Subcutaneous abdominal adipose tissue (tissue), 5 donors: ENCODE measurements around the gene ERI3.

Experiments
- H3K27ac ChIP-seq: one replicate; pipeline ENCODE4 v1.7.0; 2013; ENCODE audit warnings: low read depth, mild to moderate bottlenecking, inconsistent platforms, low read length, moderate library complexity
- H3K27me3 ChIP-seq, 5 donors: one replicate each; pipeline ENCODE4 v1.7.0; 2013; ENCODE audit warnings: low read length in 5 of 5, inconsistent platforms in 1 of 5; ENCODE audit not compliant: control insufficient read depth in 5 of 5, insufficient read depth in 4 of 5
- H3K36me3 ChIP-seq, 5 donors: one replicate each; pipeline ENCODE4 v1.7.0; 2013; ENCODE audit warnings: low read length in 5 of 5; ENCODE audit not compliant: control insufficient read depth in 5 of 5, insufficient read depth in 5 of 5
- H3K4me1 ChIP-seq, 5 donors: one replicate each; pipeline ENCODE4 v1.7.0; 2013; ENCODE audit warnings: low read length in 5 of 5, mild to moderate bottlenecking in 3 of 5, moderate library complexity in 1 of 5; ENCODE audit not compliant: control insufficient read depth in 5 of 5, insufficient read depth in 5 of 5
- H3K4me3 ChIP-seq, 5 donors: one replicate each; pipeline ENCODE4 v1.7.0; 2013; ENCODE audit warnings: low read length in 5 of 5, low read depth in 1 of 5
- H3K9ac ChIP-seq, 5 donors: one replicate each; pipeline ENCODE4 v1.7.0; 2013; ENCODE audit warnings: low read length in 5 of 5, mild to moderate bottlenecking in 4 of 5, moderate library complexity in 3 of 5
- H3K9me3 ChIP-seq, 5 donors: one replicate each; pipeline ENCODE4 v1.7.0; 2013; ENCODE audit warnings: low read length in 5 of 5; ENCODE audit not compliant: control insufficient read depth in 5 of 5
- donor health status: healthy.
- donor health status: healthy.
- donor health status: healthy.
- donor health status: healthy.
- donor health status: healthy.

The ERI3 gene

GRCh38 chr1:44242746-44243145 is 112.3 kb downstream of the ERI3 start:
- Histone ChIP-seq H3K9me3 (no peaks in the 10 kb centered on the region), H3K27me3 (no peaks in the 10 kb centered on the region), H3K4me1 (peaks cover 5 to 36% (median 31%) of the 10 kb centered on the region in 5 donors), H3K27ac (no peak overlapping the region), H3K9ac (no peak overlapping the region), H3K4me3 (no peak overlapping the region), H3K36me3 (peaks cover 0 to 45% (median 20%) of the 10 kb centered on the region in 5 donors)

GRCh38 chr1:44240802-44241671 is 114.0 kb downstream of the ERI3 start:
- no peaks in the 10 kb centered on the region for H3K9me3 ChIP-seq
- peaks cover 0 to 31% (median 13%) of the 10 kb centered on the region in 5 donors for H3K36me3 ChIP-seq
- H3K27ac ChIP-seq = peak overlapping the region; percentile 61
- H3K9ac ChIP-seq = peak overlapping the region in 2 of 5 donors; percentile 8 to 61
- H3K27me3 ChIP-seq = no peaks in the 10 kb centered on the region
- H3K4me3 ChIP-seq = no peak overlapping the region
- H3K4me1 ChIP-seq = peaks cover 5 to 38% (median 31%) of the 10 kb centered on the region in 5 donors

GRCh38 chr1:44239961-44240371 is 115.1 kb downstream of the ERI3 start:
- H3K4me3 ChIP-seq = no peak overlapping the region
- H3K36me3 ChIP-seq = peaks cover 0 to 31% (median 13%) of the 10 kb centered on the region in 5 donors
- no peaks in the 10 kb centered on the region for H3K9me3 ChIP-seq
- peak overlapping the region in 2 of 5 donors; percentile 61 to 66 for H3K9ac ChIP-seq
- H3K4me1 ChIP-seq = peaks cover 5 to 38% (median 31%) of the 10 kb centered on the region in 5 donors
- H3K27me3 ChIP-seq = no peaks in the 10 kb centered on the region
- H3K27ac ChIP-seq = peak overlapping the region; percentile 61

GRCh38 chr1:44239331-44239960 is 115.6 kb downstream of the ERI3 start:
- H3K27ac ChIP-seq = peak overlapping the region; percentile 61
- H3K4me3 ChIP-seq = no peak overlapping the region
- peak overlapping the region in 2 of 5 donors; percentile 37 to 66 for H3K9ac ChIP-seq

GRCh38 chr1:44238660-44239059 is 116.4 kb downstream of the ERI3 start:
- H3K9ac ChIP-seq = no peak overlapping the region
- H3K27ac ChIP-seq = no peak overlapping the region
- H3K4me3 ChIP-seq = no peak overlapping the region

More at GRCh38 chr1:44239331-44239960, 115.6 kb downstream of the ERI3 start:
- peaks cover 5 to 38% (median 31%) of the 10 kb centered on the region in 5 donors for H3K4me1 ChIP-seq
- no peaks in the 10 kb centered on the region for H3K27me3 ChIP-seq
- no peaks in the 10 kb centered on the region for H3K9me3 ChIP-seq
- H3K36me3 ChIP-seq = peaks cover 0 to 31% (median 12%) of the 10 kb centered on the region in 5 donors

GRCh38 chr1:44237721-44238457 is 117.2 kb downstream of the ERI3 start:
- Histone ChIP-seq H3K27ac (no peak overlapping the region), H3K27me3 (no peaks in the 10 kb centered on the region), H3K4me3 (no peak overlapping the region), H3K9me3 (no peaks in the 10 kb centered on the region), H3K4me1 (peaks cover 5 to 38% (median 31%) of the 10 kb centered on the region in 5 donors), H3K9ac (no peak overlapping the region), H3K36me3 (peaks cover 0 to 18% (median 0%) of the 10 kb centered on the region in 5 donors)

More at GRCh38 chr1:44238660-44239059, 116.4 kb downstream of the ERI3 start:
- Histone ChIP-seq H3K4me1 (peaks cover 5 to 38% (median 31%) of the 10 kb centered on the region in 5 donors), H3K27me3 (no peaks in the 10 kb centered on the region), H3K36me3 (peaks cover 0 to 24% (median 6%) of the 10 kb centered on the region in 5 donors), H3K9me3 (no peaks in the 10 kb centered on the region)

- H3K9ac ChIP-seq = no peak overlapping the region
- H3K9me3 ChIP-seq = no peaks in the 10 kb centered on the region
- no peaks in the 10 kb centered on the region for H3K27me3 ChIP-seq
- H3K27ac ChIP-seq = no peak overlapping the region
- H3K4me1 ChIP-seq = peaks cover 5 to 38% (median 31%) of the 10 kb centered on the region in 5 donors
- peaks cover 3 to 19% (median 5%) of the 10 kb centered on the region in 5 donors for H3K36me3 ChIP-seq
- no peak overlapping the region for H3K4me3 ChIP-seq
Observed at GRCh38 chr1:44236490-44237272, 118.4 kb downstream of the ERI3 start.

- Histone ChIP-seq H3K9me3 (no peaks in the 10 kb centered on the region), H3K36me3 (peaks cover 3 to 20% (median 10%) of the 10 kb centered on the region in 5 donors), H3K4me3 (no peak overlapping the region), H3K4me1 (peaks cover 4 to 30% (median 24%) of the 10 kb centered on the region in 5 donors), H3K27ac (no peak overlapping the region), H3K27me3 (no peaks in the 10 kb centered on the region), H3K9ac (no peak overlapping the region)
Observed at GRCh38 chr1:44235808-44236207, 119.2 kb downstream of the ERI3 start.

- Histone ChIP-seq H3K4me1 (peaks cover 0 to 10% (median 4%) of the 10 kb centered on the region in 5 donors), H3K9ac (no peak overlapping the region), H3K36me3 (peaks cover 3 to 22% (median 10%) of the 10 kb centered on the region in 5 donors), H3K9me3 (no peaks in the 10 kb centered on the region), H3K4me3 (no peak overlapping the region), H3K27ac (no peak overlapping the region), H3K27me3 (no peaks in the 10 kb centered on the region)
Observed at GRCh38 chr1:44233593-44233992, 121.5 kb downstream of the ERI3 start.
